ENCODE results near the gene ERN1. TPM values are rescaled to one million over a fixed set of nuclear protein-coding genes. Genes with fewer than 3 reads are reported as not detected.

ERN1 gene
- total and polyA plus RNA-seq, 2 of the 13 experiments (the other 11 are each of a cell fraction or from before 2014, with no cell fraction given), result 6.0 to 12.7 TPM

- TF ChIP-seq ZNF646 (CRISPR knock-in tag; IDR thresholded peaks at IDR 0.05) (peak; percentile 50; the same call in 1 of the 2 replicates), CSRNP1 (CRISPR knock-in tag; IDR thresholded peaks at IDR 0.05) (peak; percentile 97), NFKB2 (CRISPR knock-in tag; IDR thresholded peaks at IDR 0.05; ENCODE audit: borderline replicate concordance) (peak; percentile 99), ZNF740 (CRISPR knock-in tag; IDR thresholded peaks at IDR 0.05) (peak; percentile 67), KLF6 (CRISPR knock-in tag; IDR thresholded peaks at IDR 0.05) (peak; percentile 99), ZNF276 (CRISPR knock-in tag; IDR thresholded peaks at IDR 0.05; ENCODE audit: low read depth) (peak; percentile 93), PAF1 (CRISPR knock-in tag; IDR thresholded peaks at IDR 0.05) (peak; percentile 49; the same call in 1 of the 2 replicates), ZSCAN31 (CRISPR knock-in tag; IDR thresholded peaks at IDR 0.05; ENCODE audit: low read depth) (peak; percentile 94), ZNF652 (CRISPR knock-in tag; IDR thresholded peaks at IDR 0.05; ENCODE audit: borderline replicate concordance, low read depth) (peak; percentile 39; the same call in 1 of the 2 replicates), ZNF251 (CRISPR knock-in tag; IDR thresholded peaks at IDR 0.05) (no peak; the same call in 1 of the 2 replicates), ZZZ3 (CRISPR knock-in tag; IDR thresholded peaks at IDR 0.05; ENCODE audit: borderline replicate concordance) (peak; percentile 97), ZNF746 (CRISPR knock-in tag; IDR thresholded peaks at IDR 0.05) (no peak), NFYB (CRISPR knock-in tag; IDR thresholded peaks at IDR 0.05) (peak; percentile 96), NCOA5 (CRISPR knock-in tag; IDR thresholded peaks at IDR 0.05) (0 out of 2 replicates have a peak, but pooled peaks have one; percentile 79), GLMP (CRISPR knock-in tag; IDR thresholded peaks at IDR 0.05; ENCODE audit: borderline replicate concordance) (no peak), POLR2A (IDR thresholded peaks at IDR 0.05; ENCODE audit: insufficient read depth in 1 of 2, low read depth in 2 of 2, low read length in 2 of 2) (peak; percentile 100), ZNF792 (CRISPR knock-in tag; IDR thresholded peaks at IDR 0.05) (peak; percentile 95), CENPT (CRISPR knock-in tag; IDR thresholded peaks at IDR 0.05; ENCODE audit: low read depth) (peak; percentile 63; the same call in 1 of the 2 replicates), REL (CRISPR knock-in tag; conservative IDR thresholded peaks at IDR 0.05) (peak; percentile 36; the same call in 1 of the 2 replicates)
Observed at GRCh38 chr17:64145751-64146417, 15.9 kb upstream of the ERN1 start (continued).

Measured in HepG2 (cell line).